Left lung (tissue), 10 donors: ENCODE results near the gene FREM2. TPM values are rescaled to one million over a fixed set of nuclear protein-coding genes. Genes with fewer than 3 reads are reported as not detected.

Experiments
- ATAC-seq: fragments of 200-7000 bp; cut with Tn5 transposase; one replicate; pipeline ENCODE4 v1.9.1; 2020; ENCODE audit warnings: moderate library complexity
- DNase-seq, 4 donors: peaks; one replicate each; pipeline ENCODE4 v3.0.0-alpha.2; 2013 to 2020
- H3K27ac ChIP-seq, 2 donors: fragments of 200-600 bp; sonication (generic) in 1 of 2; one replicate each; pipeline versions ENCODE4 v1.5.0 to v1.8.0; 2020 to 2021
- H3K27me3 ChIP-seq, 2 donors: fragments of 200-600 bp; sonication (generic) in 1 of 2; one replicate each; pipeline versions ENCODE4 v1.5.0 to v1.8.0; 2020 to 2021
- H3K36me3 ChIP-seq, 2 donors: fragments of 200-600 bp; sonication (generic) in 1 of 2; one replicate each; pipeline versions ENCODE4 v1.5.0 to v1.8.0; 2020 to 2021
- H3K4me1 ChIP-seq, 2 donors: fragments of 200-600 bp; one replicate each; pipeline ENCODE4 v1.8.0; 2021
- H3K4me3 ChIP-seq, 2 donors: fragments of 200-600 bp; sonication (generic) in 1 of 2; one replicate each; pipeline versions ENCODE4 v1.5.0 to v1.8.0; 2020 to 2021; ENCODE audit warnings: mild to moderate bottlenecking in 1 of 2
- H3K9me3 ChIP-seq, 2 donors: fragments of 200-600 bp; sonication (generic) in 1 of 2; one replicate each; pipeline versions ENCODE4 v1.5.0 to v1.8.0; 2020 to 2021
- CTCF ChIP-seq, 2 donors: fragments of 200-600 bp; sonication (generic) in 1 of 2; IDR thresholded peaks; one replicate each; pipeline versions ENCODE4 v1.5.0 to v1.8.0; 2021; ENCODE audit warnings: antibody characterized with exemption in 2 of 2
- intact Hi-C, 2 donors: fragments of 100-400 bp; cut with DNase I; formaldehyde crosslinking; loops; one replicate each; pipeline versions ENCODE4 v1.11.2 to v1.14.2; 2022
- polyA plus RNA-seq, 6 donors: library from polyadenylated mRNA; unstranded; fragments of 120-200 nt; gene quantifications; one replicate each; pipeline ENCODE4 v1.2.1, GENCODE V29; 2013; ENCODE audit not compliant: insufficient read length in 6 of 6
- total RNA-seq, 2 donors: library from RNA; stranded (reverse); fragmentation: NEBNext Ultra II Directional; extraction: Animal tissue kit (Norgen Biotek cat#: 25700); gene quantifications; one replicate each; pipeline ENCODE4 v1.2.1, GENCODE V29; 2021
- donor health status: DM: no; HTN: yes; CAD: no.
- donor health status: DM: no; HTN: no; CAD: no.

The FREM2 gene
- total and polyA plus RNA-seq, 8 donors, result 12.4 to 54.1 (median 43.4) TPM

DNA sequence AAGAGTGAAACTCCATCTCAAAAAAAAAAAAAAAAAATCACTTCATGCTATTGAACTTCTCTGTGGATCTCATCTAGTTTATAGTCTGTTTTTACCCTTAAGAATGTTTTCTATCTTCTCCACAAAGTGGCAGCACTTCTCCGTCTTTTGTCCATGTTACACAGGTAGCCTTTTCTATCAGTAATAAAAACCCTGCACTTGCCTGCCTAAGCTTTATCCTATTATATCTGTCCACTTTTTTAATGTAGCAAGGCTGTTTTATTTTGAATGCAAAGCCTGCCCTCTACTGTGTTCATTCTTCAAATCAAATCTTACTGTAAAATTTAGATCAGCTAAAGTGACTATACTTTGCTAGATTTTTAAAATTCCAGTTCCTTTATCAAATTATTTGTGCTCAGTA is 179.8 kb downstream of the FREM2 start:
- no peak for TF ChIP-seq CTCF (IDR thresholded peaks at IDR 0.05)
- H3K9me3 ChIP-seq, result no peaks in the 10 kb centered on the region
- ATAC-seq, result no peak

DNA sequence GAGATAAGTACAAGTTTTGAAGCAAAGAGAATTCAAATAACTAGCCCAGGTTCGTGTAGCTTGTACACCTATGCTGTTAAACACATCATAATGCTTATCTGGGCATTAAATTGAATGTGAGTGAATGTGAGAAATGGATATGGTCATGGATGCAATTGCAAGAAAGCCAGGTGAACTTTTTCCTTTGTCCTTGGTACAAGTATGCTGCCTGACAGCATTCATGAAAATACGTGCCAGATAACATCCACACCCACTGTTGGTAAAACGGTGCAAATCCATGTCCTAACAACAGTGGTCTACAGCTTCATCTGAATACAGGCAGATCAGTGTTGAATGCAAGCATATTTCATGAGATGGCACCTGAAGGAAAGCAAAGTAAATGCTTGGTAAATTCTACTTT is 181.5 kb downstream of the FREM2 start:
- H3K9me3 ChIP-seq, result no peaks in the 10 kb centered on the region
- no peak for TF ChIP-seq CTCF (IDR thresholded peaks at IDR 0.05)
- H3K4me1 ChIP-seq, result no peaks in the 10 kb centered on the region
- no peak overlapping the region for H3K4me3 ChIP-seq
- intact Hi-C loops, result no loop called here
- ATAC-seq, result no peak
- DNase-seq, result no peak
- H3K36me3 ChIP-seq, result no peaks in the 10 kb centered on the region
- peaks cover 0 to 5% of the 10 kb centered on the region in 2 donors for H3K27me3 ChIP-seq
- H3K27ac ChIP-seq, result no peak overlapping the region

More for the DNA sequence above, 179.8 kb downstream of the FREM2 start:
- Histone ChIP-seq H3K27ac (no peak overlapping the region), H3K4me1 (no peaks in the 10 kb centered on the region), H3K27me3 (no peaks in the 10 kb centered on the region), H3K4me3 (no peak overlapping the region), H3K36me3 (no peaks in the 10 kb centered on the region)
- DNase-seq, result no peak
- intact Hi-C loops, result no loop called here

- Histone ChIP-seq H3K4me1 (no peaks in the 10 kb centered on the region), H3K9me3 (no peaks in the 10 kb centered on the region), H3K36me3 (no peaks in the 10 kb centered on the region), H3K27me3 (peaks cover 0 to 5% of the 10 kb centered on the region in 2 donors), H3K27ac (no peak overlapping the region), H3K4me3 (no peak overlapping the region)
- intact Hi-C loops, result no loop called here
- ATAC-seq, result no peak
- no peak for TF ChIP-seq CTCF (IDR thresholded peaks at IDR 0.05)
- no peak for DNase-seq
Measured at GRCh38 chr13:38868870-38869269, 182.0 kb downstream of the FREM2 start.

- DNase-seq, result no peak
- Histone ChIP-seq H3K36me3 (no peaks in the 10 kb centered on the region), H3K4me1 (no peaks in the 10 kb centered on the region), H3K4me3 (no peak overlapping the region), H3K27ac (no peak overlapping the region), H3K27me3 (peaks cover 0 to 5% of the 10 kb centered on the region in 2 donors), H3K9me3 (no peaks in the 10 kb centered on the region)
- peak; percentile 47 for ATAC-seq
- intact Hi-C loops, result no loop called here
- TF ChIP-seq CTCF (IDR thresholded peaks at IDR 0.05), result no peak
Measured at GRCh38 chr13:38871275-38871674, 184.4 kb downstream of the FREM2 start.

- TF ChIP-seq CTCF (IDR thresholded peaks at IDR 0.05), result peak in 1 of 2 donors; percentile 22
- peak; percentile 68 for ATAC-seq
- DNase-seq, result peak in 3 of 4 donors; percentile 23 to 44 (median 40)
- H3K4me3 ChIP-seq, result no peak overlapping the region
- intact Hi-C loops, result no loop called here
- peaks cover 0 to 5% of the 10 kb centered on the region in 2 donors for H3K27me3 ChIP-seq
- H3K27ac ChIP-seq, result no peak overlapping the region
- no peaks in the 10 kb centered on the region for H3K4me1 ChIP-seq
- H3K9me3 ChIP-seq, result no peaks in the 10 kb centered on the region
- no peaks in the 10 kb centered on the region for H3K36me3 ChIP-seq
Measured at GRCh38 chr13:38872693-38873092, 185.8 kb downstream of the FREM2 start.
